Stimulated activated CD8-positive, alpha-beta memory T cell treated with anti-CD3 and anti-CD28 coated beads, Interleukin-4, amount 100 ng/mL, for 1 hour (primary cell): Measurements from ENCODE around the gene ONECUT3.

Experiments
- DNase-seq, 2 donors: peaks; one replicate each; pipeline ENCODE4 v3.0.0-alpha.2; 2020; ENCODE audit warnings: low read depth in 2 of 2, low spot score in 1 of 2

ONECUT3 gene

DNA sequence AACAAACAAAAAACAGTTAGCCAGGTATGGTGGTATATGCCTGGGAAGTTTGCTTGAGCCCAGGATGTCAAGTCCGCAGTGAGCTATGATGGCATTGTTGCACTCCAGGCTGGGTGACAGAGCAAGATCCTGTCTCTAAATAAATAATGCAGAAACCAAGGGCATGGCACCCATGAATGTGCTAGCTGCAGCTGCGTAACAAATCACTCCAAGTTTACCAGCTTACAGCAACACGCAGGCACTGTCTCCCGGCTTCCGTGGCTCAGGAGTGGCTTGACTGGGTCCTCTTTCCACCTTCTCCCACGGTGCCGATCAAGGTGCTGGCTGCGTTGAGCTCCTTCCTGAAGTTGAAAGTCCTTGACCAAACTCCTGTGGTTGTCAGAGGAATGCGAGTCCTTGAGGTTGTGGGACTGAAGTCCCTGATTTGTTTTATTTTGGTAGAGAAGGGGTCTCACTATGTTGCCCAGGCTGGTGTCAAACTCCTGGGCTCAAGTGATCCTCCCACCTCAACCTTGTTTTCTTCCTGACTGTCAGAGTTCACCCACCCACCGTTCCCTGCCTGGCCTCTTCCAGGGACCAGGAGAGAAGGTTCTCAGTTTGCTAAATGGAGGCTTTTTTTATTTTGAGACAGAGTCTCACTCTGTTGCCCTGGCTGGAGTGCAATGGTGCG is 13.2 kb upstream of the ONECUT3 start:
- no peak for DNase-seq

DNA sequence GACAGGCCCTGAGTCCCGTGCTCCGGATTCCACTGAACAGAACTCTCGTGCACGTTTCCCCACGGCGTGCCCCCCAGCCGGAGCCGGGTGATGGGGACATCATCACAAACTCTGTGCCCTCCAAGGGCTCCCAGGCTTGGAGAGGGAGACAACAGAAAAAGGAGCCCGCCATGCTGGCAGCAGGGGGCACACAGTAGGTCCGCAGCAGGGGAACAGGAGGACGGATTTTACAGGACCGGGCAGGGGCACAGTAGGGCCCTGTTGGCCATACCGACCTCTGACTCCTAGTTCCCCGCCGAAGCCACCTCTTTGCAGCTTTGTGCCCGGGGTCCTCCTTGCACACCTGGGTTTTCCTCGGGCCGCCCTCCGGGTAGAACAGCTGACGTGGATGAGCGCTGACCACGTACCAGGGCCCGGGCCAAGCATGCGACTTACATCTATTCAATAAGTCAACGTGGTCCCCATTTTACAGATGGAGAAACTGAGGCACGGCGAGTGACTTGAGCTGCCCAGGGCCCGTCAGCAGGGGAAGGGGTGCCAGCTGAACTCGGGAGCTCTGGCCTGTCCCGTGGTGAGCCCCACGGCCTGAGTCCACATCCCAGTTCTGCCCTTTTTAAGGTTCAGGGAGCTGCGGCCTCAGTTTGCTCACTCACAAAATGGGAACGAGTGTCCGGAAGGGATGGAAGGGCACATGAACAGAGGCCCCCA is 10.2 kb upstream of the ONECUT3 start:
- no peak for DNase-seq

DNA sequence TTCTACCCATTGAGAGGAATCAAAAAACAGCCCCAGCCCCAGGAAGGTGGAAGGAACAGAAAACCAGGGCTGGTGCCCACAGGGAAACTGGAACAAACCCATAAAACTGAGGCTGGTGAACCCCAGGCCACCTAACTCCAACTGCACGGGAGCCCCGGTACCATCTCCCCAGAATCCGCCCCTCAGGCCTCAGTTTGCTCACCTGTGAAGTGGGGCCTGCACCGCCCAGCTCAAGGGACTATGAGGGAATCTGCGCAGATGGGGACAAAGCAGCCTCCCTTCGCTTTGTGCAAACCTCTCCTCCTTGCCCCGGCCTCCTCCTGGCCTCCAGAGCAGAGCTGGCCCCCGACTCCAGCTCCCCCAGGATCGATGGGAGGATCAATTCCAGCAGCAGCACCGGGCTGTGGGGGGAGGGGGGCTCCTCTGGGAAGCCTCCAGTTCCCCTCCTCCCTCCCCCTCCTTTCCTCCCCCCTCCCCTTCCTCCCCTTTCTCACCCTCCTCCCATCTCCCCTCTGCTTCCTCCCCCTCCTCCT is 9.1 kb upstream of the ONECUT3 start:
- DNase-seq, result no peak

DNA sequence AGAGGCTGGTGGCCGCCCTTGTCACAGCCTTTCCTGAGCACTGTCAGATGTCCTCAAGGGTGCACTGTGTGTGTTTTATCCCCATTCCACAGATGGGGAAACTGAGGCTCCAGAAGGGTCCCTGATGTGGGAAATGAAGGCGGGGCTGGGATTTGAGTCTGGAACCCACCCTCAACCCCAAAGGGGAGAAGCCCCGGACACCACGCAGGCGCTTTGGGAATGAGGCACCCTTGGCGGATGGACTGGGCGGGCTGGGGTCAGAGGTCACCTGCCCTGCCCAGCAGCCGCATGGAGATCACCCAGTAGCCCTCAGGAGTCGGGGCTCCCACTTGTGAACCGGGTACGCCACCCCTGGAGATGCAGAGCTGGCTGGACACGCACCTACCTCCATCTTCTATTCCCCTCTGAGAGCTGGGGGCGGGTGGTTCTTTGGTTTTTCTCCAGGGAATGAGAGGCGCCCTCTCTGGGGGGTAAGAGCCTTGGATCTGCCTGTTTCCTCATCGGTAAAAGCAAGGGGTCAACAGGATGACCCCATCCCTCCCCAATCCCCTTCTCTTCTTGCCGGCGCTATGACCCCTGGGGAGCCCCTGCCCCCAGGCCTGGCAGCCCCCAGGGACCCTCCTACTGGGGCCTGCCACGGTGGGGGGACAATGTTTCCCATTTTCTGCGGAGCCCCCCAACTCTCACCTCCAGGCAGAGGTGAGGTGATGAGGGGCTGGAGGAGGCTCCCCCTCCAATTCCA is 8.3 kb upstream of the ONECUT3 start:
- DNase-seq, result no peak

DNA sequence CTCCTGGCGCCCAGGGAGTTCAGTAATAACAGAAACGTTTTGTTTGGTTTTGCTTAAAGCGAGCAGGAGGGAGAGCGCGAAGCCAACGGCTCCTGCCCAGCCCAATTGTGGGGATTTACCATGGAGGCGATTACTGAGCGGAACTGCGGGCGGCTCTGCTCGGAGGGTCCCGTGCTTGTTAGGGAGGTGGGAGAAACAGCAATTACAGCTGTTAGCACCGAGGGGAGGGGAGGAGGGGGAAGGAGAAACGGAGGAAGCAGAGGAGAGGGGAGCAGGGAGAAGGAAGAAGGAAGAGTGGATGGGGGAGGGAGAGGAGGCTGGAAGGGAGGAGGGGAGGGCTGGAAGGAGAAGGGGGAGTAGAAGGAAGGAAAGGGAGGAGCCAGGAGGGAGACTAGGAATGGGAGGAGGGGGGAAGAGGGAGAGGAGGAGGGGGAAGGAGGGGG is 7.7 kb upstream of the ONECUT3 start:
- DNase-seq, result no peak

DNA sequence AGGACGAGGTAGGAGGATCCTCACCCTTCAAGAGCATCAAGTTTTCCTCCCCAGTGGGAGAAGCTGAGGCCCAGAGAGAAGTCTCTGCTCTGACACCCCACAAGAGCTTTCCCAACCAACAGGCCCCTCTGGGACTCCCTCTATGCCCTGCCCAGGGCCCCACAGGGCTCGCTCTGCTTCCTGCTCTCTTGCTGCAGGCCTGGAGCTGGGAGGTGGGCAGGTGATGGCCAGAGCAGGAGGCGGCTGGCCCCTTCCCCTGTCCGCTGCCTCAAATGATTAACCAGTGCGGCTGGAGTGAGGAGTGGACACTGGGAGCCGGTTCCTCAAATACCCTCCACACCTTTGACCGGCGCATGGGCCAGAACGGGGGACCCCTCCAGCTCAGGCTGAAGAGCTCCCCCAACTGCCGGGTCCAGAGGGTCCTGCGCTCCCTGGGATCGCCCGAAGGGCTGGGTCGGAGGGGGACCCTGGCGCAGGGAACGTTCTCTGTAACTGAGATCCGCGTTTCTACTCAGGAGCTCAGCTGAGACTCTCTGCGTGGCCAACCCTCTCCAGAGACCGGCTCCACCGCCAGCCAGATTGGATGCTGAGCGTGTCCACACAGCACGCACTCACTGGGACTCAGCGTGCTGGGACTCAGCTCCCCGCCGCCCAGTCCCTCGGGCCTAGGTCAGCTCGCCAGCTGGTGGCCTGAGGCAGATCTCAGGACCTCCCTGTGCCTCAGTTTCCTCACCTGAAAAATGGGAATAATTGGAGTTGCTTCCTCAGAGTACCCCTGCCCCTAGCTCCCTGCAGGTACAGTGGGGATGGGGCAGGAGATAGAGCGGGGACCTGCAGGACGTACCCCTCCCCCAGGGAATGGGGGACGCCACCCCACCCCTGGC is 6.7 kb upstream of the ONECUT3 start:
- no peak for DNase-seq

DNA sequence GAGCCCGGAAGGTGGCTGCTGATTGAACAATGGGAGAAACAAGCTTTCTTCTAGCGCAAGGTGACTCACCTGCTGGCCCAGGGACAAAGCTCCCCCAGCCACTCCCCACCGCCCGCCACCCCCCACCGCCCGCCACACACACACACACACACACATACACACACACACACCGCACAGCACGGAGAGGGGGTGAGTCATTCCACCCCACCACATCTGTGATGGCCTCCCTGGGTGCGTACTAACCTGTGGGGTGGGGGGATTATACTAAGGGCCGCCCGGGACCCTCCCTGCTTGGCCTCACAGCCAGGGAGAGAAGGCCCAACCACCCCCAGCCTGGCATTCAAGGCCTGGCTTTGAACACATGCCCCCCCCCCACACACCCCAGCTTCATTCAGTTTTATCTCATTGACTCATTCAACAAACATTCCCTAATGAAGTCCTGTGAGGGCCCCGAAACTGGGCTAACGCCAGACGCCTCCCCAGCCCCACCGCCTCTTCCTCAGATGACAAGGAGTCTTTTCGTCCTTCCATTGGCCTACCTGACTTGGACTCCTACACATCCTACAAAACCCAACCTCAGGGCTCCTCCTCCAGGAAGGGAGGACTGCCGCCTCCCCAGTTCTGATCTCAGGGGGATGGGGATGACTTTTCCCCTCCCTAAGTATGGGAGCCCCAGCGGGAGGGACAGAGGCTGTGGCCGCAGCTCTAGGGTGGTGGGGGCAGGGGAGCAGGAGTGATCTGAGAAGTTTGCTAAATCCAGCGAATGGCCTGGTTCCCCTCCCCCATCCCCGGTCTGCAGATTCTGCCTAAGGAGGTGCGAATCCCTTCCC is 5.8 kb upstream of the ONECUT3 start:
- DNase-seq, result peak; percentile 3 to 9

DNA sequence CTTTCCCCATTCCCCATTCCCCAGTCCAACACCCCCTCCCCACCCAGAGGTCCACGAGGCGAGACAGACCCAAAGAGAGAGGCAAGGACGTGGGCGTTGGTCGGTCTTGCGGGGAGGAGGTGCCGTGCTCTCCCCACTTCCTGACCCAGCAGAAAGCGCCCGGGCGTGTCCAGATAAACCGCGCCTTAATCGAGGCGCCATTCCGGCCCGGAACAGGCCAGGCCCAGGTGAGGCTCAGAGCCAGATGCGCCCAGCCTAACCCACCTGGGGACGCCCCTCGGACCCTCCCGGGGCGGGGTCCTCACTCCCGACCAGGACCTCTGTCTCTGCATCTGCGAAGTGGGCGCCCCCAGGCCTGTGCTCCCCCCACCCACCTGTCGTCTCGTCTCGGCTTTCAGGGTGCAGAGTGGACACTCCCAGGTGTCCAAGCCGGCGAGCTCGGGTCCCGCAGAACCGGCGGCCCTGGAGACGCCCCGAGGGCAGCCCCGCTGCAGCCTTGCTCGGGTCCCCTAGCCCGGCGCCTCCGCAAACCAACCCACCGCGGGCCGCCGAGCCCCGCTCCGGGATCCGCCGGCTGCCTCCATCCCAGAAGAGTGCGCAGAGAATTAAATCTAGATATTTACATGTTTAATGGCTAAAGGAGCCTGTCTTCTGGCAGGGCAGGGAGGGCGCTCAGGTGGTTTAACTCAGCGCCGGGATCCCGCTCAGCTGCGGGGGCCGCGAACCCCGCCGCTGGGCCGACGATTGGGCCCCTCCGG is 5.0 kb upstream of the ONECUT3 start:
- DNase-seq, result no peak

DNA sequence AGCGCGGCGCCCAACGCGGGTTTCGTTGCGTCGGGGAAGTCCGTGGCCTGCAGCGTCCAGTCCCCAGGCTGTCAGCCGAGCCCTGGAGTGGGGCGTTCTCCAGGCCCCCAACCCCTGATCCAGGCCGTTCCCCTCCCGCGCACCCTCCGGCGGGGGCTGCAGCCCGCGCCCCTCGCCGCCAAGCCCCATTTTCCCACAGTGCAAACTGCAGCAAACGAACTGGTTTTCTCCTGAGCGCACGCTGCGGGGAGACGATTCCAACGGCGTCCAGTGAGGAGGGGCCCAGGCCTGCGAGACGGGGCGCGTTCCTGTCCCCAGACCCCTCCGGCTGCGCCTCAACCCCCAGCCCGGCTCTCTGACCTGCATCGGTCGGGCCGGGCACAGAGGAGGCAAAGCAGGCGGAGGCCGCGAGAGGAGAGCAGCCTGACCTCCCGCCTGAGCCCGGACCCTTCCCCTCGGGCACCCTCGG is 4.4 kb upstream of the ONECUT3 start:
- no peak for DNase-seq

DNA sequence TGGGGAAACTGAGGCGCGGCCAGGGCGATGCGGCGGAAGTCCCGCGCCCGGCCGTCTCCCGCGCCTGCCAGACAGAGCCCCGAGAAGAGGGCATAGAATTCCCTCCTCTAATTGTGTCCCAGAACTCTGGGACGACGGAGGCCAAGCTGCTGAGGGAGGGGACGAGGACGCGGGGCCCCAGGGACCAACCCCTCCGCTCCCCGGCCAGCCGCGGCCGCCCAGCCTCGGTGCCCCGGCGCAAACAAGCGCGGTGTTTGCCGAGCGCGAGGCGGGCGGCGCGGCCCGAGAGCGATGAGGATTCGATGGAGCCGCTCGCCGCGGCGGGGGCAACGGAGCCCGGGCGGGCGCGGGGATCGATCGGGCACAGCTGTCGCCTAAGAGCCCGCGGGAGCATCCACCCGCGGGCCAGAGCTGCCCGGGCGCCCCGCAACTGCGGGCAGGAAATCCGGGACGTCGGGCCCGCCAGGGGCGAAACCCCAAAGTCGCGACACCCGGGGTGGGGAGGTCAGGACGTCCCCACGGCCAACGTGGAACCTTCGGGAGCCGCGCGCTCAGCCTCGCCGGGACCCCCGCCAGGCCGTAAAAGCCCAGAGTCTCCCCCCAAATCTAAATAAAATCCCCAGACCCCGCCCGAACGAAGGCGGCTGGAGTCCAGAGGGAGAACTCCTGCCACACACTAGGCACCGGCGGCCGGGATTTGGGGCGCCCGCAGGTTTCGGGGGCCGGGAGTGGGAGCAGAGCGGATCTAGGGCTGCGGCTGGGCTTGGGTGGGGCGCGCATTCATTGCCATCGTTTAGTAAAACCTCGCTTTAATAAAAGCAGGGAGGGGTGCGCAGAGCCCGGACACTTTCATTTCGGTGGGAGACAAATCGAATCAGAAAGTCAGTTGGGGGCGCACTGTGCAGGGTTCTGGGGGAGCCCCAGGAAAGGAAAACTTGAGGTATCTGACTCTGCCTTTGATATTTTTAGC is 3.6 kb upstream of the ONECUT3 start:
- DNase-seq, result no peak

DNA sequence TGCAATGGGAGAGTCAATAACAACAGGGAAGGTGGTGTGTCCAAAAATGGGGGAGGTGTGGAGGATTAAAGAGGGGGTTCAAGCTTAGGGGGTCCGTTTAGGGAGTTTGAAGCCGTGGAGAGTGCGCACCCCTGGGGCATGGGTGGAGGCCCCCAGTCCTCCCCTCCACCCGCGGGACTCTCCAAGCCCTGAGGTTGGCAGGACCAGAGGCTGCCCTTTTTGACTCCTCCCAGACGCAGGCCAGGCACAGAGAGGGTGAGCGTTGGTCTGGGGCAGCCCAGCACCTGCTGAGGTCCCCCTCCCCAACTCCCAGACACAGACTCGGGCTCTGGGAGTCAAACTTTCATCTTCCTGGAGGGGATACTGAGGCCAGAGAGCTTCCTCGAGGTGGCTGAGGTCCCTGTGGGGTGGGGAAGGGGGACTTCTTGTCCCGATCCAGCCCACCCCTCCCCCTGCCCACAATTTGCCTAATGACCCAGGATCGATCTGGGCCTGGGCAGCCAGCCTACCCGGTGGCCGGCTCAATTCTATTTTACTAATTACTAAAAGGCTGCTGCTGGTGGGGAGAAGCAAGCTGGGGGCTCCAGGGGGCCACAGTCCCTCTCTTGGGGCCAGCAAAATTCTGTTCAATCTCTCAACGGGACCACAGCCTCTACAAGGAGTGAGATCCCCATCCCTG is 2.8 kb upstream of the ONECUT3 start:
- no peak for DNase-seq

DNA sequence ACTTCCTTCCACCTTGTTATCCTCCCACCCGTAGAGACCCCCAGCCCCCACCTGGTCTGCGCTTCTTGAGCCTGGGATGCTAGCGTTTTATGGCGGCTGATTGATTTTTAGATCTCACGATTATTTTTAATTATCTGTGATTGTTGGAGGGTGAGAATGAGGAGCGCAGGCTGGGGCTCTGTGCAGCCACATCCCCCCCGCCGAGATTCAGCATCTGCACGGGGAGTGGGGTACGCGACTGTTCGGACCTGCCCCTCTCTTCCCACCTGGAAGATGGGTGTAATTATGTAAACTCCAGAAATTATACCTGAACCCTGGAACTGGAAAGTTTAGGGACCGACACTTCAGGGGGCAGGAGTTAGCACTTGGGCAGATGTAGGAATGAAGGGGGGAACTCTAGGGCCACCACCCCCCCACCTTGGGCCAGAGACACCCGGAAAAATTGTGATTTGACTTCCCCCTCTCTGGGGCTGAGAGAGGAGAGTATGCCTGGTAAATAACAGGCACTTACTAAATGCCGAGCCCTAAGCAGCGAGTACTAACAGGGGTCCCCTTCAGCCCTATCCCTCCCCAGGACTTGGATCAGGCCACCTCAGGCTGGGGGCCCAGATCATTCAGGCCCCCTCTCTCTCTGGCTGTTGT is 1.8 kb upstream of the ONECUT3 start:
- DNase-seq, result no peak

DNA sequence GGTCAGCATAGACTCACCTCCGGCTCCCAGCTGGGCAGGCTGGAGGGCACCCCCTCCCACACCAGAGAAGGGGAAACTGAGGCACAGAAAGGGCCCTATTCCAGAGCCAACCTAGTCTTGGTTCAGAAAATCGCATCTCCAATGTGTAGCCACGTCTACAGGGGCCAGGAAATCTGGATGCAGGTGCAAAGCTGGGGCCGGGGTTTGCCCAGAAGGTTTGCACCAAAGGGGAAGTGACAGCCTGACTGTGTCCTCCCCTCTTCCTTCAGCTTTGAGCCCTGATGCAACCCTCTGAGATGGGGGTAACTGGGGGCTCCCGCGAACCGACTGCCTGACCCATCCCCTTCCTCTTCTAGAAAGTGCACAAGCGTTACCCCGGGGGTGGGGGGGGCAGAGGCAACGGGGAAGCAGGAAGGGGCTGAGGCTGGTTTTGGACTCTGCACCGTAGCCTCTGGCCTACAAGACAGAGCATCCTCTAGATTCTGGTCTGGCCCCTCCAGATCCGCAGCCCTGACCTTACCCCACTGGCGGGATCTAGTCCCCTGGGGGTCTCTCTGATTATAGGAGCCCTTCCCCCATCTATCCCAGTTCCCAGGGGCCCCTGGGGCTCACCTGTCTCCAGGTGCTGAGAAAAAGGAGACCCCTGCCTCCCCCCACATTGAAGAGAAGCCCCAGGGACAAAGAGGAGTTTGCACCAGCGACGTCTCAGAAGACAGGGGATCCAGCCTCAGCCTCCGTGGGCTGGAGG is 1.1 kb upstream of the ONECUT3 start:
- no peak for DNase-seq

DNA sequence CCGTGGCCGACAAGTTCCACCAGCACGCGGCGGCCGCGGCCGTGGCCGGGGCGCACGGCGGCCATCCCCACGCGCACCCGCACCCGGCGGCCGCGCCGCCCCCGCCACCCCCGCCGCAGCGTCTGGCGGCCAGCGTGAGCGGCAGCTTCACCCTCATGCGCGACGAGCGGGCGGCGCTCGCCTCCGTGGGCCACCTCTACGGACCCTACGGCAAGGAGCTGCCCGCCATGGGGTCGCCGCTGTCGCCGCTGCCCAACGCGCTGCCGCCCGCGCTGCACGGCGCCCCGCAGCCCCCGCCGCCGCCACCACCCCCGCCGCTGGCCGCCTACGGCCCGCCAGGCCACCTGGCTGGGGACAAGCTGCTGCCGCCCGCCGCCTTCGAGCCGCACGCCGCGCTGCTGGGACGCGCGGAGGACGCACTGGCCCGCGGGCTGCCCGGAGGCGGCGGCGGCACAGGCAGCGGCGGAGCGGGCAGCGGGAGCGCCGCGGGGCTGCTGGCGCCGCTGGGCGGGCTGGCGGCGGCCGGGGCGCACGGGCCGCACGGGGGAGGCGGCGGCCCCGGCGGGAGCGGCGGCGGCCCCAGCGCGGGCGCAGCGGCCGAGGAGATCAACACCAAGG is 821 bp downstream of the ONECUT3 start:
- DNase-seq, result no peak

DNA sequence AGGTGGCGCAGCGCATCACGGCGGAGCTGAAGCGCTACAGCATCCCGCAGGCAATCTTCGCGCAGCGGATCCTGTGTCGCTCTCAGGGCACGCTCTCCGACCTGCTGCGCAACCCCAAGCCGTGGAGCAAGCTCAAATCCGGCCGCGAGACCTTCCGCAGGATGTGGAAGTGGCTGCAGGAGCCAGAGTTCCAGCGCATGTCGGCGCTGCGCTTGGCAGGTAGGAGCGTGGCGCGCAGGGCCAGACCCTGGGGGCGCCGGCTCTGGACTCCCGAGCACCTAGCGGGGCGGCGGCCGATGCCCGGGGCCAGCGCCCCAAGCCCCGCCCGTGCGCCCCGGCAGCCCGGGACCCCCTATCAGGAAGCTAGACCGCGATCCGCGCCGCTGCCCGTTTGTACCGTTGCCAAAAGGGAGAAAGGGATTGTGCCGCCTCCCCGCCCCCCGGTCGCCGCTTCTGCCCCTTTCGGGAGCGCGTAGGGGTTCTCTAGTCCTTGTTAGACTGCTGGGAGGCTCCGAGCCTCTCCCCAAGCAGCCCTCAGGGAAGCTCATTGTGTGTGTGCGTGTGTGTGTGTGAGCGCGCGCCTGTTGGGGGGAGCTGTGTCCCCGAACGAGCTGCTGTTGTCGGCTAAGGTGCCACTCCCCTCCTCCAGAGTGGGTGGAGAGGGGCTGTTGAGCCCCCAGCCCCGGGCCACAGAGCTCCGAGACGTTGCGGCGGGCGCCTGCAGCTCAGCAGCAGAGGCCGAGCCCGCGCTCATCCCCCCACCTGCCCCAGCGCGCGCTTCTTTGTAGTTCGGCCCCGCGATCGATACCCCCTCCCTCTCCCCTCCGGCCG is 1.5 kb downstream of the ONECUT3 start:
- no peak for DNase-seq
